ENCODE results near the gene DPPA3.

- TF ChIP-seq MLX (CRISPR knock-in tag; conservative IDR thresholded peaks at IDR 0.05) (no peak), CTCF (IDR thresholded peaks at IDR 0.05 in 2 of 3, conservative IDR thresholded peaks at IDR 0.05 in 1 of 3; ENCODE audit: insufficient read depth in 2 of 3, low read depth in 1 of 3, low read length in 3 of 3) (no peak), RAD51 (IDR thresholded peaks at IDR 0.05; ENCODE audit: borderline replicate concordance, low read depth) (no peak), SMARCA4 (IDR thresholded peaks at IDR 0.05) (no peak), SRF (CRISPR knock-in tag; IDR thresholded peaks at IDR 0.05) (no peak), CUX1 (CRISPR knock-in tag; IDR thresholded peaks at IDR 0.05) (no peak), ZBTB1 (CRISPR knock-in tag; IDR thresholded peaks at IDR 0.05; ENCODE audit: borderline replicate concordance, low read depth) (no peak), ZNF561 (CRISPR knock-in tag; conservative IDR thresholded peaks at IDR 0.05) (no peak), CBX2 (IDR thresholded peaks at IDR 0.05; ENCODE audit: insufficient read depth, low read length, poor library complexity, severe bottlenecking) (no peak), TCF7L2 (IDR thresholded peaks at IDR 0.05; ENCODE audit: low read depth, low read length) (no peak), POLR3A (IDR thresholded peaks at IDR 0.05; ENCODE audit: borderline replicate concordance, extremely low read depth, insufficient read depth, insufficient read length) (no peak), ZNF785 (CRISPR knock-in tag; IDR thresholded peaks at IDR 0.05) (no peak), CBFB (CRISPR knock-in tag; IDR thresholded peaks at IDR 0.05) (no peak), MCM7 (IDR thresholded peaks at IDR 0.05) (no peak)
These were observed 32.5 kb upstream of the DPPA3 start for GRCh38 chr12:7678744-7679143.

Data from K562 (cell line).